IMR-90 (cell line): ENCODE results near the gene C22orf42. TPM values are rescaled to one million over a fixed set of nuclear protein-coding genes. Genes with fewer than 3 reads are reported as not detected.

Experiments used
- ATAC-seq: fragments of 200-7000 bp; cut with Tn5 transposase; 2 replicates; pipeline ENCODE4 v1.9.1; 2020; ENCODE audit warnings: low read depth, mild to moderate bottlenecking, moderate library complexity
- BruUV-seq: library from RNA; stranded (reverse); fragments of 400-500 nt; replicated peaks from 2 replicates; lab custom pipeline; 2021; lab: Mats Ljungman, UMichigan
- CTCF ChIA-PET: fragments of 300-600 bp; formaldehyde crosslinking; extraction: SDS; loops from one replicate; lab custom pipeline; 2021; ENCODE audit warnings: antibody characterized with exemption; lab: Yijun Ruan, JAX
- POLR2A ChIA-PET: fragments of 300-600 bp; sonication (Branson Sonifier 250); formaldehyde crosslinking; loops from one replicate; lab custom pipeline; 2022; ENCODE audit warnings: antibody characterized with exemption; ENCODE audit not compliant: unreplicated experiment; lab: Charles Lee
- DNase-seq: peaks from one replicate; pipeline ENCODE4 v3.0.0; 2013
- H2AFZ ChIP-seq: replicated peaks from 2 replicates; pipeline ENCODE3; 2013; ENCODE audit warnings: low read length, mild to moderate bottlenecking; ENCODE audit not compliant: poor library complexity
- H2AK5ac ChIP-seq: 2 replicates; pipeline ENCODE4 v1.6.1; 2013; ENCODE audit warnings: low read depth, low read length, inconsistent platforms
- H2AK9ac ChIP-seq: replicated peaks from 2 replicates; pipeline ENCODE3; 2013; ENCODE audit warnings: mild to moderate bottlenecking, low read depth, low read length, moderate library complexity; ENCODE audit not compliant: poor library complexity
- H2BK120ac ChIP-seq: 2 replicates; pipeline ENCODE4 v1.6.1; 2013; ENCODE audit warnings: low read depth, low read length, inconsistent platforms
- H2BK15ac ChIP-seq: 3 replicates; pipeline ENCODE4 v1.6.1; 2013; ENCODE audit warnings: low read depth, low read length, inconsistent platforms
- H2BK20ac ChIP-seq: 2 replicates; pipeline ENCODE4 v1.6.1; 2013; ENCODE audit warnings: low read depth, mild to moderate bottlenecking, inconsistent platforms, low read length, moderate library complexity
- H2BK5ac ChIP-seq: 2 replicates; pipeline ENCODE4 v1.6.1; 2013; ENCODE audit warnings: mild to moderate bottlenecking, low read depth, low read length, inconsistent platforms; ENCODE audit not compliant: poor library complexity, severe bottlenecking
- H3K14ac ChIP-seq: replicated peaks from 2 replicates; pipeline ENCODE4 v1.6.1; 2013; ENCODE audit warnings: low read depth, low read length, inconsistent platforms
- H3K18ac ChIP-seq: 2 replicates; pipeline ENCODE4 v1.6.1; 2013; ENCODE audit warnings: low read depth, low read length, control low read depth
- H3K23ac ChIP-seq: 2 replicates; pipeline ENCODE4 v1.6.1; 2013; ENCODE audit warnings: low read depth, low read length, inconsistent platforms
- H3K27ac ChIP-seq: 2 replicates; pipeline ENCODE4 v1.5.1; 2013; ENCODE audit warnings: mild to moderate bottlenecking, control low read depth, low read length; ENCODE audit not compliant: insufficient read depth
- H3K27me3 ChIP-seq: 2 replicates; pipeline ENCODE4 v1.6.1; 2013; ENCODE audit warnings: low read length; ENCODE audit not compliant: control insufficient read depth, insufficient read depth
- H3K36me3 ChIP-seq: 2 replicates; pipeline ENCODE4 v1.6.1; 2013; ENCODE audit warnings: low read length, mixed read lengths; ENCODE audit not compliant: control insufficient read depth, insufficient read depth
- H3K4ac ChIP-seq: 2 replicates; pipeline ENCODE4 v1.6.1; 2013; ENCODE audit warnings: low read depth, low read length, inconsistent platforms
- H3K4me1 ChIP-seq: 2 replicates; pipeline ENCODE4 v1.6.1; 2013; ENCODE audit warnings: low read length, mixed read lengths; ENCODE audit not compliant: control insufficient read depth, insufficient read depth
- H3K4me2 ChIP-seq: 2 replicates; pipeline ENCODE4 v1.6.1; 2013; ENCODE audit warnings: low read depth, mild to moderate bottlenecking, control low read depth, low read length, moderate library complexity
- H3K4me3 ChIP-seq: 2 replicates; pipeline ENCODE4 v1.5.1; 2013; ENCODE audit warnings: low read depth, mild to moderate bottlenecking, control low read depth, low read length, moderate library complexity; ENCODE audit not compliant: insufficient read depth
- H3K56ac ChIP-seq: 2 replicates; pipeline ENCODE4 v1.6.1; 2013; ENCODE audit warnings: low read length, inconsistent platforms; ENCODE audit not compliant: insufficient read depth; ENCODE audit errors: extremely low read depth
- H3K79me1 ChIP-seq, 2 experiments: 2 replicates each; pipeline ENCODE4 v1.6.1; 2013; ENCODE audit warnings: low read length in 2 of 2, inconsistent platforms in 1 of 2, low read depth in 1 of 2
- H3K9ac ChIP-seq: 2 replicates; pipeline ENCODE4 v1.6.1; 2013; ENCODE audit warnings: low read depth, low read length, control low read depth
- H3K9me1 ChIP-seq: 2 replicates; pipeline ENCODE4 v1.6.1; 2013; ENCODE audit warnings: low read length, inconsistent platforms; ENCODE audit not compliant: insufficient read depth
- H3K9me3 ChIP-seq: 2 replicates; pipeline ENCODE4 v1.6.1; 2013; ENCODE audit warnings: low read length; ENCODE audit not compliant: control insufficient read depth, insufficient read depth
- H4K20me1 ChIP-seq: 2 replicates; pipeline ENCODE4 v1.6.1; 2013; ENCODE audit warnings: low read length, inconsistent platforms; ENCODE audit not compliant: insufficient read depth
- H4K5ac ChIP-seq: 2 replicates; pipeline ENCODE4 v1.6.1; 2013; ENCODE audit warnings: mild to moderate bottlenecking, low read depth, low read length, control low read depth
- H4K8ac ChIP-seq, 2 experiments: 2 replicates each; pipeline ENCODE4 v1.6.1; 2013; ENCODE audit warnings: low read depth in 2 of 2, low read length in 2 of 2, control low read depth in 1 of 2, inconsistent platforms in 1 of 2
- H4K91ac ChIP-seq: 2 replicates; pipeline ENCODE4 v1.6.1; 2013; ENCODE audit warnings: low read depth, low read length, inconsistent platforms; ENCODE audit not compliant: insufficient read depth
- BHLHE40 ChIP-seq: fragments of 150-350 bp; IDR thresholded peaks from 2 replicates; pipeline ENCODE4 v1.6.1; 2016; ENCODE audit warnings: mild to moderate bottlenecking, low read depth, low read length
- CEBPB ChIP-seq: IDR thresholded peaks from 2 replicates; pipeline ENCODE4 v1.6.1; 2012; ENCODE audit warnings: low read depth, low read length, improper control_type of control experiment
- CHD1 ChIP-seq: IDR thresholded peaks from 2 replicates; pipeline ENCODE4 v1.6.1; 2012; ENCODE audit warnings: low read depth, low read length, improper control_type of control experiment
- FOS ChIP-seq: fragments of 150-350 bp; IDR thresholded peaks from 2 replicates; pipeline ENCODE4 v1.6.1; 2016; ENCODE audit warnings: low read depth, low read length
- MAFK ChIP-seq: IDR thresholded peaks from 2 replicates; pipeline ENCODE4 v1.6.1; 2012; ENCODE audit warnings: low read depth, low read length, improper control_type of control experiment
- MAZ ChIP-seq: IDR thresholded peaks from 2 replicates; pipeline ENCODE4 v1.6.1; 2012; ENCODE audit warnings: low read depth, mild to moderate bottlenecking, low read length, improper control_type of control experiment, moderate library complexity, borderline replicate concordance
- MXI1 ChIP-seq: IDR thresholded peaks from 2 replicates; pipeline ENCODE4 v1.6.1; 2012; ENCODE audit warnings: low read depth, mild to moderate bottlenecking, low read length, moderate library complexity, borderline replicate concordance
- NFE2L2 ChIP-seq: fragments of 150-350 bp; IDR thresholded peaks from 2 replicates; pipeline ENCODE4 v1.6.1; 2016; ENCODE audit warnings: low read depth, mild to moderate bottlenecking, low read length
- POLR2A ChIP-seq: IDR thresholded peaks from 2 replicates; pipeline ENCODE4 v1.6.1; 2012; ENCODE audit warnings: mild to moderate bottlenecking, low read depth, low read length
- RAD21 ChIP-seq: IDR thresholded peaks from 2 replicates; pipeline ENCODE4 v1.6.1; 2012; ENCODE audit warnings: low read length, improper control_type of control experiment
- RCOR1 ChIP-seq: IDR thresholded peaks from 2 replicates; pipeline ENCODE4 v1.6.1; 2012; ENCODE audit warnings: mild to moderate bottlenecking, low read length, improper control_type of control experiment; ENCODE audit not compliant: insufficient replicate concordance
- RFX5 ChIP-seq: IDR thresholded peaks from 2 replicates; pipeline ENCODE4 v1.8.0; 2012; ENCODE audit warnings: low read depth, mild to moderate bottlenecking, low read length, moderate library complexity
- SMC3 ChIP-seq: fragments of 150-350 bp; IDR thresholded peaks from 2 replicates; pipeline ENCODE4 v1.6.1; 2016; ENCODE audit warnings: low read depth, mild to moderate bottlenecking, antibody characterized with exemption, low read length, moderate library complexity
- whole genome bisulfite sequencing, 2 experiments: methylation state at CpG; one replicate each; pipeline versions ENCODE4 v1.1.5 to v1.1.7; 2013; ENCODE audit warnings: missing lambda C conversion rate in 2 of 2; ENCODE audit not compliant: insufficient read length in 1 of 2; ENCODE audit errors: extremely low coverage in 2 of 2; 5-methylcytosine and 5-hydroxymethylcytosine counted together
- dilution Hi-C: fragments of 300-500 bp; cut with HindIII; formaldehyde crosslinking; loops from one replicate; pipeline ENCODE4 v1.14.3; 2018; ENCODE audit warnings: low sequenced_read_pairs; ENCODE audit not compliant: unreplicated experiment
- in situ Hi-C: fragments of 300-500 bp; cut with MboI; formaldehyde crosslinking; loops from 3 replicates; pipeline ENCODE4 v1.14.3; 2019; ENCODE audit warnings: low sequenced_read_pairs, inconsistent platforms, mixed read lengths
- intact Hi-C: fragments of 100-400 bp; cut with micrococcal nuclease; formaldehyde crosslinking; loops from 2 replicates; pipeline ENCODE4 v1.10.0; 2022
- polyA plus RNA-seq, 3 experiments: library from polyadenylated mRNA; depleted of rRNA; stranded (reverse); fragments of >200 nt; gene quantifications; 2 replicates each; pipeline ENCODE4 v1.2.3, GENCODE V29; 2012; ENCODE audit warnings: low replicate concordance in 1 of 3
- total RNA-seq: library from RNA; depleted of rRNA; stranded (reverse); fragments of >200 nt; gene quantifications from 2 replicates; pipeline ENCODE4 v1.2.3, GENCODE V29; 2012
- TF ChIP-seq, protein P1 (sequence below): fragments of 150-350 bp; IDR thresholded peaks from 2 replicates; pipeline ENCODE4 v1.6.1; 2016; ENCODE audit warnings: low read depth, mild to moderate bottlenecking, low read length, moderate library complexity, borderline replicate concordance
- TF ChIP-seq, protein P2 (sequence below): conservative IDR thresholded peaks from 2 replicates; pipeline ENCODE4 v1.5.1; 2012; ENCODE audit warnings: mild to moderate bottlenecking, low read depth, low read length, improper control_type of control experiment

Gene C22orf42
- total and polyA plus RNA-seq, 2 of the 4 experiments (the other 2 are of a cell fraction) = not detected

DNA sequence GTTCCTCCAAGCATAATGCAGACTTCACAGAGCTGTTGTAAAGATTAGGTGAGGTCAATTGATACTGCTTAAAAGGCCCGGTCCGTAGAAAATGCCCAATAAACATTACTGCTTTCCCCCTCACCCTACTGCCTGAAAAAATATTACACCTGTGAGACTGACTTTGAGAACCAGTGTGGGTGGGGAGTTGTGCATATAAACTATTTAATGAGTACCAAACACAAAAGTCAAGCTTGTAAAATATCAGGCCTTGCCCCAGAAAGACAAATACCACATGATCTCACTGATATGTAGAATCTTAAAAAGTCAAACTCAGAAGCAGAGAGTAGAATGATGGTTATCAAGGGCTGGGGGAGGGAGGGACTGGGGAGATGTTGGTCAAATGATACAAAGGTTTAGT, 46.7 kb downstream of the C22orf42 start:
- Histone ChIP-seq H2AFZ (no peak overlapping the region), H4K91ac (no peak overlapping the region), H3K9ac (no peak overlapping the region), H2AK9ac (no peak overlapping the region), H2BK5ac (no peak overlapping the region), H3K23ac (no peak overlapping the region), H3K4me3 (no peak overlapping the region), H2BK15ac (no peak overlapping the region), H2AK5ac (no peak overlapping the region), H3K4ac (no peak overlapping the region), H3K27me3 (peaks cover 5% of the 10 kb centered on the region), H3K36me3 (no peaks in the 10 kb centered on the region), H3K27ac (no peak overlapping the region), H4K5ac (no peak overlapping the region), H4K8ac (no peak overlapping the region), H2BK20ac (no peak overlapping the region), H3K4me2 (no peak overlapping the region), H3K4me1 (no peaks in the 10 kb centered on the region), H3K9me3 (no peaks in the 10 kb centered on the region), H3K56ac (no peak overlapping the region), H3K14ac (no peak overlapping the region), H2BK120ac (no peak overlapping the region), H3K18ac (no peak overlapping the region), H3K9me1 (no peaks in the 10 kb centered on the region), H3K79me1 (no peaks in the 10 kb centered on the region), H4K20me1 (no peaks in the 10 kb centered on the region)
- in situ Hi-C loops = no loop called here
- POLR2A ChIA-PET = no interaction called here
- DNase-seq (no peak), ATAC-seq (no peak)
- no CpG with 5 or more reads among the region's 2 CpGs for WGBS, 2 experiments
- CTCF ChIA-PET = no interaction called here
- dilution Hi-C loops = no loop called here
- no peak for TF ChIP-seq SMC3
- no peak for TF ChIP-seq BHLHE40
- TF ChIP-seq, protein P1, sequence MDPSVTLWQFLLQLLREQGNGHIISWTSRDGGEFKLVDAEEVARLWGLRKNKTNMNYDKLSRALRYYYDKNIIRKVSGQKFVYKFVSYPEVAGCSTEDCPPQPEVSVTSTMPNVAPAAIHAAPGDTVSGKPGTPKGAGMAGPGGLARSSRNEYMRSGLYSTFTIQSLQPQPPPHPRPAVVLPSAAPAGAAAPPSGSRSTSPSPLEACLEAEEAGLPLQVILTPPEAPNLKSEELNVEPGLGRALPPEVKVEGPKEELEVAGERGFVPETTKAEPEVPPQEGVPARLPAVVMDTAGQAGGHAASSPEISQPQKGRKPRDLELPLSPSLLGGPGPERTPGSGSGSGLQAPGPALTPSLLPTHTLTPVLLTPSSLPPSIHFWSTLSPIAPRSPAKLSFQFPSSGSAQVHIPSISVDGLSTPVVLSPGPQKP = no peak
- TF ChIP-seq FOS = no peak
- TF ChIP-seq POLR2A = no peak
- TF ChIP-seq, protein P2, sequence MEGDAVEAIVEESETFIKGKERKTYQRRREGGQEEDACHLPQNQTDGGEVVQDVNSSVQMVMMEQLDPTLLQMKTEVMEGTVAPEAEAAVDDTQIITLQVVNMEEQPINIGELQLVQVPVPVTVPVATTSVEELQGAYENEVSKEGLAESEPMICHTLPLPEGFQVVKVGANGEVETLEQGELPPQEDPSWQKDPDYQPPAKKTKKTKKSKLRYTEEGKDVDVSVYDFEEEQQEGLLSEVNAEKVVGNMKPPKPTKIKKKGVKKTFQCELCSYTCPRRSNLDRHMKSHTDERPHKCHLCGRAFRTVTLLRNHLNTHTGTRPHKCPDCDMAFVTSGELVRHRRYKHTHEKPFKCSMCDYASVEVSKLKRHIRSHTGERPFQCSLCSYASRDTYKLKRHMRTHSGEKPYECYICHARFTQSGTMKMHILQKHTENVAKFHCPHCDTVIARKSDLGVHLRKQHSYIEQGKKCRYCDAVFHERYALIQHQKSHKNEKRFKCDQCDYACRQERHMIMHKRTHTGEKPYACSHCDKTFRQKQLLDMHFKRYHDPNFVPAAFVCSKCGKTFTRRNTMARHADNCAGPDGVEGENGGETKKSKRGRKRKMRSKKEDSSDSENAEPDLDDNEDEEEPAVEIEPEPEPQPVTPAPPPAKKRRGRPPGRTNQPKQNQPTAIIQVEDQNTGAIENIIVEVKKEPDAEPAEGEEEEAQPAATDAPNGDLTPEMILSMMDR = no peak
- TF ChIP-seq NFE2L2 = no peak
- no peak for TF ChIP-seq RAD21
- TF ChIP-seq RFX5 = no peak
- TF ChIP-seq CEBPB = no peak
- TF ChIP-seq CHD1 = no peak
- no peak for TF ChIP-seq MAFK
- TF ChIP-seq MXI1 = no peak
- no peak for TF ChIP-seq RCOR1
- no peak for TF ChIP-seq MAZ
- intact Hi-C loops = no loop called here
- no TSS peak for BruUV-seq
